GM12878 (cell line): Measurements from ENCODE around the gene AGMAT. TPM values are rescaled to one million over a fixed set of nuclear protein-coding genes. Genes with fewer than 3 reads are reported as not detected.

Experiments
- BHLHE40 ChIP-seq, 2 experiments: fragments of 450-650 bp in 1 of 2; IDR thresholded peaks; 2 replicates each; pipeline ENCODE4 v1.6.1; 2011 to 2017; ENCODE audit warnings: low read depth in 2 of 2, borderline replicate concordance in 1 of 2, improper control_type of control experiment in 1 of 2, low read length in 1 of 2, mild to moderate bottlenecking in 1 of 2
- DPF2 ChIP-seq: fragments of 450-650 bp; IDR thresholded peaks from 2 replicates; pipeline ENCODE4 v1.6.1; 2017; ENCODE audit warnings: mild to moderate bottlenecking
- HCFC1 ChIP-seq: fragments of 150-350 bp; IDR thresholded peaks from 2 replicates; pipeline ENCODE4 v1.6.1; 2014; ENCODE audit warnings: low read length
- NR2C1 ChIP-seq: fragments of 450-650 bp; IDR thresholded peaks from 2 replicates; pipeline ENCODE4 v1.6.1; 2017; ENCODE audit warnings: antibody characterized with exemption, mild to moderate bottlenecking, moderate library complexity
- NR2F1 ChIP-seq: fragments of 450-650 bp; conservative IDR thresholded peaks from 2 replicates; pipeline ENCODE4 v1.6.1; 2017; ENCODE audit warnings: mild to moderate bottlenecking
- SPI1 ChIP-seq: IDR thresholded peaks from 2 replicates; pipeline ENCODE4 v1.6.1; 2011; ENCODE audit warnings: low read depth, mild to moderate bottlenecking, low read length, moderate library complexity, borderline replicate concordance; ENCODE audit not compliant: insufficient read depth
- ZNF384 ChIP-seq: IDR thresholded peaks from 2 replicates; pipeline ENCODE4 v1.6.1; 2012; ENCODE audit warnings: low read depth, mild to moderate bottlenecking, low read length, improper control_type of control experiment, borderline replicate concordance
- polyA plus RNA-seq, 11 experiments: library from polyadenylated mRNA; depleted of rRNA in 4 of 11; unstranded in 6 of 11; stranded (reverse) in 5 of 11; fragments of >200 nt; fragmentation: Nextera tagmentation in 4 of 11; fragmentation: Illumina TruSeq in 1 of 11; extraction: Ambion mirVana in 4 of 11; extraction: Trizol in 1 of 11; gene quantifications; 1 replicate in 1 of 11; 2 replicates in 10 of 11; pipeline versions ENCODE4 v1.2.1 to v1.2.3, GENCODE V29; 2011 to 2016; ENCODE audit warnings: inconsistent platforms in 2 of 11, missing spikeins in 2 of 11, low read depth in 1 of 11
- total RNA-seq, 4 experiments: library from RNA; depleted of rRNA in 3 of 4; stranded (reverse); fragments of >200 nt in 3 of 4; fragmentation: Illumina TruSeq in 1 of 4; extraction: Trizol in 1 of 4; gene quantifications; 2 replicates each; pipeline versions ENCODE4 v1.2.1 to v1.2.3, GENCODE V29; 2013 to 2021
- TF ChIP-seq, protein P1 (sequence below): fragments of 150-350 bp; IDR thresholded peaks from 2 replicates; pipeline ENCODE4 v1.6.1; 2016; ENCODE audit warnings: low read depth, low read length

The AGMAT gene
- total and polyA plus RNA-seq, 10 of the 15 experiments (the other 5 are each of a cell fraction or from before 2014, with no cell fraction given) = 0.47 to 7.9 (median 4.7) TPM

DNA sequence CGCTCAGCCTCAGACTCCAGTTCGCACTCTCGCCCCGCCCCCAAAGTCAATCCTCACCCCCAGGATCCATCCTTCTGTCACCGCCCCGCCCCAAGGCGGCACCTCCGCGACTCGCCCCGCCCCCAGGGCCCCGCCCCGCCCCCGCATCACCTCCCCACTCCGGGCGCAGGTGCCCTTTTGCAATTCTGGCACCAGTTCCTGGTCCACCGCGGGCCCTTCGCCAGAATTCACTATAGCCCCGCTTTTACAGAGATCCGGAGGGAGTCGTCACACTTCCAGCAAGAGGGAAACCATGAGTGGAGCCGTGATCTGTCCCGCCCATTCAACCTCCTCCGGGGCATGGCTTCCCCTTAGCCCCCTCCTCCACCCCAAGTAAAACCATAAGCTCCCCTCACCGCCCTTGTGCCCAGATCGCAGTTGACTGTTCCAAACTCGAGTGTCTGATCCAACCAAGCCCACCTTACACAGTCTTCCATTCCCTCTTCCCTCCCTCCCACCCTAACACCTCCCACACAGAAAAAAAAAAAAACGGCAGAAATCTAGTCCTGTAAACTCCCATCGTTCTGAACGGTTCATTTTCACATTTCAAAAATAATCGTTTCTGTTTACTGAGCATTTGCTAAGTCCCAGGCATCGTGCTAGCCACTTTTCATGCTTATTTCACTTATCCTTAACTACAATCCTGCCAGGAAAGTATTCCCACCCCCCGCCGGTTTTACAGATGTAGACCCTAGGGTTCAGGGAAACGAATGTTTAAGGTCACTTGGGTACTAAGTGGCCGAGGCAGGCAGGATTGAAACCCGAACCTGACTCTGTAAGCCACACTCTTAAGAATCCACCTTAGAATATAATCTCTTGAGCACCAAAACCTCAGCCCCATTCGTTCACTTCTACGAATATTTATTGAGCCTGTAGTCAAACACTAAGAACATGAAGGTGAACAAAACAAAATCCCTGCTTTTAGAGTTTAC lies 59.5 kb downstream of the AGMAT start (continued):
- TF ChIP-seq ZNF384 = peak; percentile 26; the same call in 1 of the 2 replicates
- 0 out of 2 replicates have a peak, but pooled peaks have one; percentile 15 for TF ChIP-seq NR2C1
- no peak for TF ChIP-seq NR2F1
- TF ChIP-seq, protein P1, sequence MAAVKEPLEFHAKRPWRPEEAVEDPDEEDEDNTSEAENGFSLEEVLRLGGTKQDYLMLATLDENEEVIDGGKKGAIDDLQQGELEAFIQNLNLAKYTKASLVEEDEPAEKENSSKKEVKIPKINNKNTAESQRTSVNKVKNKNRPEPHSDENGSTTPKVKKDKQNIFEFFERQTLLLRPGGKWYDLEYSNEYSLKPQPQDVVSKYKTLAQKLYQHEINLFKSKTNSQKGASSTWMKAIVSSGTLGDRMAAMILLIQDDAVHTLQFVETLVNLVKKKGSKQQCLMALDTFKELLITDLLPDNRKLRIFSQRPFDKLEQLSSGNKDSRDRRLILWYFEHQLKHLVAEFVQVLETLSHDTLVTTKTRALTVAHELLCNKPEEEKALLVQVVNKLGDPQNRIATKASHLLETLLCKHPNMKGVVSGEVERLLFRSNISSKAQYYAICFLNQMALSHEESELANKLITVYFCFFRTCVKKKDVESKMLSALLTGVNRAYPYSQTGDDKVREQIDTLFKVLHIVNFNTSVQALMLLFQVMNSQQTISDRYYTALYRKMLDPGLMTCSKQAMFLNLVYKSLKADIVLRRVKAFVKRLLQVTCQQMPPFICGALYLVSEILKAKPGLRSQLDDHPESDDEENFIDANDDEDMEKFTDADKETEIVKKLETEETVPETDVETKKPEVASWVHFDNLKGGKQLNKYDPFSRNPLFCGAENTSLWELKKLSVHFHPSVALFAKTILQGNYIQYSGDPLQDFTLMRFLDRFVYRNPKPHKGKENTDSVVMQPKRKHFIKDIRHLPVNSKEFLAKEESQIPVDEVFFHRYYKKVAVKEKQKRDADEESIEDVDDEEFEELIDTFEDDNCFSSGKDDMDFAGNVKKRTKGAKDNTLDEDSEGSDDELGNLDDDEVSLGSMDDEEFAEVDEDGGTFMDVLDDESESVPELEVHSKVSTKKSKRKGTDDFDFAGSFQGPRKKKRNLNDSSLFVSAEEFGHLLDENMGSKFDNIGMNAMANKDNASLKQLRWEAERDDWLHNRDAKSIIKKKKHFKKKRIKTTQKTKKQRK = no peak
- TF ChIP-seq BHLHE40 (IDR thresholded peaks at IDR 0.05; ENCODE audit: borderline replicate concordance in 1 of 2, low read depth in 2 of 2, low read length in 1 of 2) = peak in 1 of 2 experiments; percentile 2; a peak in 1 of 4 replicates
- no peak for TF ChIP-seq DPF2
- TF ChIP-seq SPI1 = no peak
- peak; percentile 12; the same call in 1 of the 2 replicates for TF ChIP-seq HCFC1
- TF ChIP-seq, all 136 proteins: peak for 5
